GM18858 (cell line): Measurements from ENCODE around the gene GAB2.
"Not testable (repeated sequence)": the region's sequence is repeated elsewhere in the genome, so short reads cannot be mapped to it uniquely, and the experiment has no call there.

Experiments used
- ATAC-seq: cut with Tn5 transposase; IDR thresholded peaks from one replicate; pipeline ENCODE4 v1.9.1; 2021; ENCODE audit not compliant: unreplicated experiment

The GAB2 gene

GRCh38 chr11:78417175-78417887, at the start of gene GAB2:
Gene GAB2, minus strand, starts transcription at chr11:78417820. Its CDS starts 100 bp downstream, at chr11:78417720.
- ATAC-seq: no peak

- no peak for ATAC-seq
Observed at GRCh38 chr11:78467370-78467769, 49.8 kb upstream of the GAB2 start.

- ATAC-seq: peak; percentile 96
Observed at GRCh38 chr11:78465169-78465942, 47.7 kb upstream of the GAB2 start.

GRCh38 chr11:78464787-78465168, 47.2 kb upstream of the GAB2 start:
- not testable (repeated sequence) for ATAC-seq

DNA sequence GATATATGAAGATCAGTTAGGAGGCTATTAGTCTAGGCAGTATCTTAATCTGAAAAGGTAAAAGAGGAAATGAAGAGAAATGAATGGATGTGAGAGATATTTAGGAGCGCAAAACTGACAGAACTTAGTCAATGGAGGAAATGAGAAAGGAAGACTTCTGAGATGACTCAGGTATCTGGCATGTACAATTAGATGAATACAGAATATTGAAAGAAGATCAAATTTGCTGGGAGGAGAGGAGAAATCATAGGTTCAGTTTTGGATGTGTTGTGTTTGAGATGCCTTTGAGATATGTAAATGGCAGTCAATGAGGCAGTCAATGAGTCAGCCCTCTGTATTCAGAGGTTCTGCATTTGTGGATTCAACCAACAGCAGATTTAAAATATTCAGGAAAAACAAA, 42.9 kb upstream of the GAB2 start:
- ATAC-seq: peak; percentile 33

DNA sequence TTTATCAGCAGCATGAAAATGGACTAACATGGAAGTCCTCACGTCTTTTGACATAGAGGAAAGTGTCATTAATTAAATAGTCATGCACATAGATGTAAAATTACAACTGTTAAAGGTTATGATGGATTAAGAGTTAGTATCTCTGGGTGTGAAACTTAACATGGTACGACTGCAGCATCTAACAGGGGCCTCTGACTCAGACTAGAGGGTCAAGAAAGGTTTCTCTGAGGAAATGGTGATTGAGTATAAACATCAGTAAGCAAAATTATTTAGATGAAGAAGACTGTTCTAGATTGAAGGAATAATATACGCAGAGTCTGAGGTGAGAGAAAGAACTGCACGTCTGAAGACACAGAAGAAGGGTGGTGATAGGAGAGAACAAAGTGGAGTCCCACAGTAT, 42.1 kb upstream of the GAB2 start:
- no peak for ATAC-seq

DNA sequence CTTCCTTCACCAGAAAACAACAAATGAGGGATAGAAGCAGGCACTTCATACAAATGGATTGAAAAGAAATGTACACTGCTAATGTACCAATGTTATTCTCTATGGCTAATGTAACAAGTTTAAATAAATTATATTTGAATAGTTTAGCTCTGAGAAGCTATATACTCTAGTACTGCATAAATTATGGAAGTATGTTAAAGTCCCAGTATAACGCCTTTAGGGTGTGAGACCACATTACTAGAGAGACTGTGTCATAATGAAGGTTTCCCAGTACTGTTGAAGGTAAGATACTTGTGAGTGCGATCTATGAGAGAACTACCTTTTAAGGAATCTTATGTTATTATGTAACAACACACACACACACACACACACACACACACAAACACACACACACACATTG, 39.8 kb upstream of the GAB2 start:
- ATAC-seq: no peak

- ATAC-seq: no peak
Observed at GRCh38 chr11:78453140-78453935, 35.7 kb upstream of the GAB2 start.

DNA sequence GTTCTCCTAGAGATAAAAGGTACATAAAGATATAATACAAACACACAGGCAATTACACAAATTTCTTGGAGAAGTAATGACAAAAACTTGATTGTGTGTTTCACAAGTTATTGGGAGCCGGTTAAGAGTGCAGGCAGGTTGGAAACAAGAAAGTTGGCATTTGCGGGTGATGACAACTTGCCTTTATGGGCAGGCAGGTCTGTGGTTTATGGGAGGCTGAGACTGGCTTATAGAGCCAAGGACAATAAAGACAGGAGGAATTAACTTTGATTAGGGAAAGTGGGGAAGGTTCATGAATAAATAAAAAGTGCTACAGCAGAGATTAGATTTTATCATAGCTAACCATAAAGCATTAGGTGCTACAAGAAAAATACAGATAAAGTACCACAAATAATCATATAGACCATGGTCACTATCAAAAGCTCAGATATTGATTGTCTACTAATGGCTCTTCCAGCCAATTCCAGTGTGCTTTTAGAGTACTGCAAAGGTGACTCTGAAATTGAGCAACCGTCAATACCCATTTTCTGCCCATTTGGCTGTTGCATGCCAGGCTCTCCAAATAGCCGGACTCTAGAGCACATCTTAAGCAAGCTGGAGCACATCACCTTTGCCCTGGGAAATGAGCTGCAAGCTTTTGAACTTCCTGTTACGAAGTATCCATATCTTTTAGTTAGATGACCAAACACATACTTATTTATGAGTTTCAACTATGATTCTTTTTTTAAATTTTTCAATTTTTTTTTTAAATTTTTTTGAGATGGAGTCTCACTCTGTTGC, 33.9 kb upstream of the GAB2 start:
- ATAC-seq: no peak

DNA sequence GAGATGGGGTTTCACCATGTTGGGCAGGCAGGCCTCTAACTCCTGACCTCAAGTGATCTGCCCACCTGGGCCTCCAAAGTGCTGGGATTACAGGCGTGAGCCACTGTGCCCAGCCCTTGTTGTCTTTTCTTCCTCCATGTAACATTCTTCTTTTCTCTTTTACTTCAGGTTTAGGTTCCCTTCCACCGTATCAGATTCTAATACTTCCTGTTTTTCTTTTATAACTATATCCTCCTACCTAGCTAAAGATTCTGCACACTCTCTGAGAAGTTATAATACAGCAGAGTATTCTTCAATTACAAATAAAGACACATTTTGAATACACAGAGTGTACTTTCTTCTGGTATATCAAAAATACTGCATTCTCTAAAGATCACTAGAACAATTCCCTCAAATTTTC, 33.2 kb upstream of the GAB2 start:
- ATAC-seq: no peak

GRCh38 chr11:78449866-78450265, 32.2 kb upstream of the GAB2 start:
- ATAC-seq: no peak

GRCh38 chr11:78446210-78446609, 28.6 kb upstream of the GAB2 start:
- ATAC-seq: no peak

- no peak for ATAC-seq
Observed at GRCh38 chr11:78444726-78445125, 27.1 kb upstream of the GAB2 start.

GRCh38 chr11:78441956-78442355, 24.3 kb upstream of the GAB2 start:
- no peak for ATAC-seq

DNA sequence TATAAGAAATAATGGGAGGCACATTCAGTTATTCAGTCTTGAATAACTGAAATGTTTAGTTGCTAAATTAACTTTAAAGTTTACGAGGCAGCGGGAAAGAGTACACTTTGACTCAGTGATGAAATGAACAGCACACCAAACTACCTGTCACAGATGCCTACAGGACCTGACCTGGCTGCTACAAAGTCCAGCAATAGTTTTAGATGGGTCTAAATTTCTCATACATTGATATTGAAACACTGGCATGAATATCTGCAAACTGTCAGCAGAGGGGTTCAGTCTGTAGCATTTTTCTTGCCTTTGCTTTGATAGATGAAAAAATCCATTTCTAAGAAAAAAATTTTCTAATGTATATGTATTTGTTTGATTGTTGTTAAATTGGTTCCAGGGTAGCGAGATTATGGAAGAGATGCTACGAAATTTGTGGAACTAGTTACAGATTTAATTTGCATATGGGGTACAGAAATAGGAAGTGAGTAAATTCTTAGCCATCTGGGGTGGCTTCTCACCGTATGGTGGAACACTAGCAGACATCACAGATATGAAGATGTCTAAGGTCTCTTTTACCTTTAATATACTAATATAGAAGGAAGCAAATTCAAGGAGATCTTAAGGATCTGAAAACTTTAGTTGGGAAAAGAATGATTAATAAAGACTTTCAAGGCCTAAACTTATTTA, 20.8 kb upstream of the GAB2 start:
- ATAC-seq: peak; percentile 76

- ATAC-seq: no peak
Observed at GRCh38 chr11:78432956-78433355, 15.3 kb upstream of the GAB2 start.

DNA sequence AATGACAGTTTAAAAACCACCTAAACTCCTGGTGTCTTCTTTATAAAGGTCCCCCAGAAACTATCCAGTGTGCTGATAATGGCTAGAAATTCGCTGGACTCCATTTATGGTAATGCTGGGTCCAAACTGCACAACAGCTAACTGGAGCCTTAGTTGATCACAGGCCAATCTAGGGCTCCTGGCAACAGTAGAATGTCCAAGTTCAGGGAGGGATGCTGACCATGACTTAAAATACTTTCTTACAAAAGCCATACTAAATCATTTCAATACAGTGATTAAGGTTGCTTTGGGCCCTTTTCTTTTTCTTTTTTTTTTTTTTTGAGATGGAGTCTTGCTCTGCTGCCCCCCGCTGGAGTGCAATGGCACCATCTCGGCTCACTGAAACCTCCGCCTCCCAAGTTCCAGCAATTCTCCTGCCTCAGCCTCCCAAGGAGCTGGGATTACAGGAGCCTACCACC, 14.5 kb upstream of the GAB2 start:
- no peak for ATAC-seq

DNA sequence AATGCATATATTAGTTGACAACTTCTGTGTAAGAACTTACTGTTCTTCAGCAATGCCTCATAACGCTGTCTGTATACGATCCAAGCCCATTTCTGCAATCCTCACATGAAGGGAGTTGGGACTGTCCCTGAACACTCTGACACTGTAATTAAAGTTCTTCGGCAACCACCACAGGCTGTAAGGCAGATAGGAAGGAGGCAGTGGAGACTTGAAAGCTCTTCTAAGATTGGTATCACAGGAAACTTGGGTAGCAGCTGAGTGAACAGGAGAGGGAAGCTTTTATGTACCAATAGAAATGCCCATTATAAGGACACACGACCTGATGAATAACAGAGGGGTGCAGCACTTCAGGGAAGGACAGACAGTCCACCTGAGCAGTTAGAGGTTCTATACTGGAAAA, 12.0 kb upstream of the GAB2 start:
- ATAC-seq: no peak

- ATAC-seq: no peak
Observed at GRCh38 chr11:78429209-78429608, 11.6 kb upstream of the GAB2 start.

DNA sequence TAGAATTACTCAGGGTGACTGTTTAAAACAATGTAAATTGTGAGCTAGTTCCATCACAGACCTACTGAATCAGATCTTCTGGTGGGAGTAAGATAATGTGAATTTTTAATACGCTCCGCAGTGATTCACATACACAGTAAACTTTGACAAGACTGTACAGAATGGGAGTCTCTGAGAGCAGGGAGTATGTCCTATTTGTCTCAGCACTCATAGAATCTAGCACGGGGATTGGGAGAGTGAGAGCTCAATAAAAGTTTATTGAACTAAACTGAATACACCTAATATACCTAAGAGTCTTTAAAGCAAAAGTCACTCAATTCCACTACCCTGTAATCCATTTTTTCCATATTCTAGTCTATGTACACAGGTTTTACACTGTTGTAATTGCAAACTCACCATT, 11.2 kb upstream of the GAB2 start:
- ATAC-seq: no peak
